ENCODE data around the gene ADH4.

DNA sequence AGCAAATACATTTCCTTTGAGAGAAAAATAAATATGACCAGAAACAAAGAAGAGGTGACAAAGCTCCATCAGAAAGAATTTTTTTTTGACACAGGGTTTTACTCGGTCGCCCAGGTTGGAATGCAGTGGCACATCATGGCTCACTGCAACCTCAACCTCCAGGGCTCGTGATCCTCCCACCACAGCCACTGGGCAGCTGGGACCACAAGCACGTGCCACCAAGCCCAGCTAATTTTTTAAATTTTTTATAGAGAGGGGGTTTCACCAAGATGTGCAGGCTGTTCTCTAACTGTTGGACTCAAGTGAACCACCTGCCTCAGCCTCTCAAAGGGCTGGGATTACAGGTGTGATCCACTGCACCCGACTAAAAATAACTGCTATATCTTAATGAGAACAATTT, 65.8 kb downstream of the ADH4 start:
- TF ChIP-seq, protein P1, sequence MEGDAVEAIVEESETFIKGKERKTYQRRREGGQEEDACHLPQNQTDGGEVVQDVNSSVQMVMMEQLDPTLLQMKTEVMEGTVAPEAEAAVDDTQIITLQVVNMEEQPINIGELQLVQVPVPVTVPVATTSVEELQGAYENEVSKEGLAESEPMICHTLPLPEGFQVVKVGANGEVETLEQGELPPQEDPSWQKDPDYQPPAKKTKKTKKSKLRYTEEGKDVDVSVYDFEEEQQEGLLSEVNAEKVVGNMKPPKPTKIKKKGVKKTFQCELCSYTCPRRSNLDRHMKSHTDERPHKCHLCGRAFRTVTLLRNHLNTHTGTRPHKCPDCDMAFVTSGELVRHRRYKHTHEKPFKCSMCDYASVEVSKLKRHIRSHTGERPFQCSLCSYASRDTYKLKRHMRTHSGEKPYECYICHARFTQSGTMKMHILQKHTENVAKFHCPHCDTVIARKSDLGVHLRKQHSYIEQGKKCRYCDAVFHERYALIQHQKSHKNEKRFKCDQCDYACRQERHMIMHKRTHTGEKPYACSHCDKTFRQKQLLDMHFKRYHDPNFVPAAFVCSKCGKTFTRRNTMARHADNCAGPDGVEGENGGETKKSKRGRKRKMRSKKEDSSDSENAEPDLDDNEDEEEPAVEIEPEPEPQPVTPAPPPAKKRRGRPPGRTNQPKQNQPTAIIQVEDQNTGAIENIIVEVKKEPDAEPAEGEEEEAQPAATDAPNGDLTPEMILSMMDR (IDR thresholded peaks at IDR 0.05): no peak
- no peak for TF ChIP-seq POLR2A (IDR thresholded peaks at IDR 0.05)
